Smooth muscle cell (in vitro differentiated cells): Measurements from ENCODE around the gene CDKAL1. TPM values are rescaled to one million over a fixed set of nuclear protein-coding genes. Genes with fewer than 3 reads are reported as not detected.

ENCODE experiments used
- DNase-seq: peaks from one replicate; lab custom pipeline; 2025; ENCODE audit not compliant: unreplicated experiment; lab: John Stamatoyannopoulos, UW
- H2AFZ ChIP-seq: fragments of 200-600 bp; sonication (generic); 2 replicates; pipeline ENCODE4 v1.6.0; 2016; ENCODE audit warnings: antibody characterized with exemption, low read depth, mild to moderate bottlenecking
- H3F3A ChIP-seq: fragments of 200-600 bp; sonication (generic); 2 replicates; pipeline ENCODE4 v1.6.0; 2017; ENCODE audit warnings: antibody characterized with exemption, low read depth
- H3K27ac ChIP-seq: fragments of 200-600 bp; sonication (generic); 2 replicates; pipeline ENCODE4 v1.5.1; 2016; ENCODE audit warnings: low read depth, mild to moderate bottlenecking
- H3K27me3 ChIP-seq: fragments of 200-600 bp; sonication (generic); 2 replicates; pipeline ENCODE4 v1.6.1; 2016; ENCODE audit warnings: low read depth, mild to moderate bottlenecking
- H3K36me3 ChIP-seq: fragments of 200-600 bp; sonication (generic); 2 replicates; pipeline ENCODE4 v1.5.1; 2016; ENCODE audit warnings: low read depth
- H3K4me1 ChIP-seq: fragments of 200-600 bp; sonication (generic); 2 replicates; pipeline ENCODE4 v1.5.1; 2016; ENCODE audit warnings: low read depth
- H3K4me2 ChIP-seq: fragments of 200-600 bp; sonication (generic); 2 replicates; pipeline ENCODE4 v1.6.0; 2016; ENCODE audit warnings: mild to moderate bottlenecking
- H3K4me3 ChIP-seq: fragments of 200-600 bp; sonication (generic); 2 replicates; pipeline ENCODE4 v1.5.1; 2016; ENCODE audit warnings: mild to moderate bottlenecking
- H3K79me2 ChIP-seq: fragments of 200-600 bp; sonication (generic); 2 replicates; pipeline ENCODE4 v1.6.0; 2016; ENCODE audit warnings: low read depth, mild to moderate bottlenecking
- H3K9ac ChIP-seq: fragments of 200-600 bp; sonication (generic); 2 replicates; pipeline ENCODE4 v1.6.0; 2016; ENCODE audit warnings: low read depth
- H3K9me3 ChIP-seq: fragments of 200-600 bp; sonication (generic); replicated peaks from 2 replicates; pipeline ENCODE4 v1.5.1; 2016; ENCODE audit warnings: low read depth
- H4K20me1 ChIP-seq: fragments of 200-600 bp; sonication (generic); 2 replicates; pipeline ENCODE4 v1.6.0; 2016; ENCODE audit warnings: low read depth
- WGBS: methylation state at CpG from one replicate; pipeline ENCODE4 v1.1.7; 2016; ENCODE audit warnings: low lambda C conversion rate; 5-methylcytosine and 5-hydroxymethylcytosine counted together
- polyA plus RNA-seq: library from polyadenylated mRNA; unstranded; fragments of >200 nt; fragmentation: Nextera tagmentation; extraction: Ambion mirVana; gene quantifications from 2 replicates; pipeline ENCODE4 v1.2.1, GENCODE V29; 2016
- total RNA-seq: library from RNA; depleted of rRNA; stranded (reverse); fragments of >200 nt; gene quantifications from 2 replicates; pipeline ENCODE4 v1.2.3, GENCODE V29; 2014
- TF ChIP-seq, protein P1 (sequence below): fragments of 200-600 bp; sonication (generic); IDR thresholded peaks from 2 replicates; pipeline ENCODE4 v1.5.1; 2017; ENCODE audit warnings: borderline replicate concordance, mild to moderate bottlenecking, antibody characterized with exemption; ENCODE audit not compliant: insufficient read depth, poor library complexity, severe bottlenecking

Gene CDKAL1
- total and polyA plus RNA-seq, 2 experiments from 2014 or later: 16.5 to 16.6 TPM

DNA sequence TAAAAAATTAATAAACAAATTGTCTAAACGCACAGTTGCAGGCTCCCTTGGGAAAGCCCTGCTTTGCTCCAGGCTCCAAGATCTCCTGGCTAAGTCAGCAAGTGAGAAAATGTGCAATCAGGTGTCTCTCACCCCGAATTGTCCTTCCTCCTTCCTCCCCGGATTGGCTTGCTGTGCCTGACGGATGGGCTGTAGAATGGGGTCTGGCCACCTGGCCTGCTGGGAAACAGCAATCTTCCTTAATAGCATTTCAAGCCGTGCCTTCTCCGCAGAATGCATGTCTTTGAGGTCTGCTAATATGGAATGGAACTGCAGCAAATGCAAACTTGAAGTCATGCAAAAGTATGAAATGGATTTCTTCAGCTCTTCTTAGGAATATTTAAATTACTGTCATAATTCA lies 43.7 kb upstream of the CDKAL1 start:
- peaks cover 17% of the 10 kb centered on the region for H3K36me3 ChIP-seq
- H2AFZ ChIP-seq: no peak overlapping the region
- no peak overlapping the region for H3K4me3 ChIP-seq
- no peaks in the 10 kb centered on the region for H4K20me1 ChIP-seq
- H3K27ac ChIP-seq: no peak overlapping the region
- H3K27me3 ChIP-seq: no peaks in the 10 kb centered on the region
- peaks cover 2% of the 10 kb centered on the region for H3K79me2 ChIP-seq
- WGBS: over 99% methylated on average over 6 of the region's 6 CpGs
- DNase-seq: no peak
- TF ChIP-seq, protein P1, sequence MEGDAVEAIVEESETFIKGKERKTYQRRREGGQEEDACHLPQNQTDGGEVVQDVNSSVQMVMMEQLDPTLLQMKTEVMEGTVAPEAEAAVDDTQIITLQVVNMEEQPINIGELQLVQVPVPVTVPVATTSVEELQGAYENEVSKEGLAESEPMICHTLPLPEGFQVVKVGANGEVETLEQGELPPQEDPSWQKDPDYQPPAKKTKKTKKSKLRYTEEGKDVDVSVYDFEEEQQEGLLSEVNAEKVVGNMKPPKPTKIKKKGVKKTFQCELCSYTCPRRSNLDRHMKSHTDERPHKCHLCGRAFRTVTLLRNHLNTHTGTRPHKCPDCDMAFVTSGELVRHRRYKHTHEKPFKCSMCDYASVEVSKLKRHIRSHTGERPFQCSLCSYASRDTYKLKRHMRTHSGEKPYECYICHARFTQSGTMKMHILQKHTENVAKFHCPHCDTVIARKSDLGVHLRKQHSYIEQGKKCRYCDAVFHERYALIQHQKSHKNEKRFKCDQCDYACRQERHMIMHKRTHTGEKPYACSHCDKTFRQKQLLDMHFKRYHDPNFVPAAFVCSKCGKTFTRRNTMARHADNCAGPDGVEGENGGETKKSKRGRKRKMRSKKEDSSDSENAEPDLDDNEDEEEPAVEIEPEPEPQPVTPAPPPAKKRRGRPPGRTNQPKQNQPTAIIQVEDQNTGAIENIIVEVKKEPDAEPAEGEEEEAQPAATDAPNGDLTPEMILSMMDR: no peak
- H3K4me2 ChIP-seq: no peak overlapping the region
- H3K9ac ChIP-seq: no peak overlapping the region
- no peaks in the 10 kb centered on the region for H3K4me1 ChIP-seq
- H3F3A ChIP-seq: no peaks in the 10 kb centered on the region
- H3K9me3 ChIP-seq: no peaks in the 10 kb centered on the region

- Histone ChIP-seq H3K4me3 (no peak overlapping the region), H3K79me2 (no peaks in the 10 kb centered on the region), H3K9me3 (no peaks in the 10 kb centered on the region), H3K36me3 (peaks cover 17% of the 10 kb centered on the region), H3F3A (no peaks in the 10 kb centered on the region), H3K27ac (no peak overlapping the region), H3K9ac (no peak overlapping the region), H2AFZ (no peak overlapping the region), H3K4me2 (no peak overlapping the region), H3K4me1 (no peaks in the 10 kb centered on the region), H3K27me3 (no peaks in the 10 kb centered on the region), H4K20me1 (no peaks in the 10 kb centered on the region)
- DNase-seq: no peak
- 95% methylated on average over 2 of the region's 2 CpGs for WGBS
- TF ChIP-seq, protein P1: no peak
These were observed 42.2 kb upstream of the CDKAL1 start for GRCh38 chr6:20492099-20492498.

GRCh38 chr6:20497216-20498040 lies 36.8 kb upstream of the CDKAL1 start:
- Histone ChIP-seq H4K20me1 (no peaks in the 10 kb centered on the region), H3K27me3 (no peaks in the 10 kb centered on the region), H3K36me3 (peaks cover 6% of the 10 kb centered on the region), H3K27ac (no peak overlapping the region), H3K4me3 (no peak overlapping the region), H3K4me2 (no peak overlapping the region), H3K9ac (no peak overlapping the region), H3F3A (no peaks in the 10 kb centered on the region), H3K4me1 (no peaks in the 10 kb centered on the region), H2AFZ (no peak overlapping the region), H3K79me2 (no peaks in the 10 kb centered on the region), H3K9me3 (no peaks in the 10 kb centered on the region)
- TF ChIP-seq, protein P1: no peak
- DNase-seq: no peak
- 97% methylated on average over 8 of the region's 8 CpGs for WGBS

GRCh38 chr6:20498041-20498385 lies 36.2 kb upstream of the CDKAL1 start:
- no peaks in the 10 kb centered on the region for H3F3A ChIP-seq
- H3K27ac ChIP-seq: no peak overlapping the region
- TF ChIP-seq, protein P1: no peak
- peaks cover 2% of the 10 kb centered on the region for H3K36me3 ChIP-seq
- no peaks in the 10 kb centered on the region for H3K9me3 ChIP-seq
- H3K4me1 ChIP-seq: no peaks in the 10 kb centered on the region
- H3K4me2 ChIP-seq: no peak overlapping the region
- WGBS: 87% methylated on average over 2 of the region's 2 CpGs
- no peak overlapping the region for H3K4me3 ChIP-seq
- no peak for DNase-seq
- H3K9ac ChIP-seq: no peak overlapping the region
- H3K79me2 ChIP-seq: no peaks in the 10 kb centered on the region
- no peaks in the 10 kb centered on the region for H3K27me3 ChIP-seq
- H4K20me1 ChIP-seq: no peaks in the 10 kb centered on the region
- H2AFZ ChIP-seq: no peak overlapping the region
